COLO668 (cell line): ENCODE results near the gene SEC23A.
"Not testable (repeated sequence)": the region's sequence is repeated elsewhere in the genome, so short reads cannot be mapped to it uniquely, and the experiment has no call there.

Experiments
- DNase-seq: peaks from one replicate; lab custom pipeline; 2025; ENCODE audit not compliant: unreplicated experiment; lab: John Stamatoyannopoulos, UW

Gene SEC23A

GRCh38 chr14:39102969-39103957 lies at the start of gene SEC23A:
TSS of gene SEC23A (minus strand) at chr14:39103235. CDS start at chr14:39096118, 7,117 bp downstream.
- DNase-seq, result peak; percentile 84

GRCh38 chr14:39145266-39145966 lies 42.4 kb upstream of the SEC23A start:
- no peak for DNase-seq

- not testable (repeated sequence) for DNase-seq
Observed at GRCh38 chr14:39143226-39143625, 40.2 kb upstream of the SEC23A start.

- DNase-seq, result not testable (repeated sequence)
Observed at GRCh38 chr14:39141623-39142022, 38.6 kb upstream of the SEC23A start.

GRCh38 chr14:39140170-39140569 lies 37.1 kb upstream of the SEC23A start:
- DNase-seq, result no peak

GRCh38 chr14:39138440-39138839 lies 35.4 kb upstream of the SEC23A start:
- DNase-seq, result no peak

- DNase-seq, result not testable (repeated sequence)
Observed at GRCh38 chr14:39137835-39138234, 34.8 kb upstream of the SEC23A start.

GRCh38 chr14:39122330-39123138 lies 19.5 kb upstream of the SEC23A start:
- no peak for DNase-seq

GRCh38 chr14:39114073-39114838 lies 11.2 kb upstream of the SEC23A start, which contains the start of gene GEMIN2:
TSS of gene GEMIN2 (plus strand) at chr14:39114323. CDS start at chr14:39114339, 16 bp downstream.
- peak; percentile 96 for DNase-seq

- DNase-seq, result no peak
Observed at GRCh38 chr14:39113685-39114072, 10.6 kb upstream of the SEC23A start.

- DNase-seq, result no peak
Observed at GRCh38 chr14:39109893-39110715, 7.1 kb upstream of the SEC23A start.

- no peak for DNase-seq
Observed at GRCh38 chr14:39108791-39109190, 5.8 kb upstream of the SEC23A start.

GRCh38 chr14:39107591-39107996 lies 4.6 kb upstream of the SEC23A start:
- DNase-seq, result no peak

GRCh38 chr14:39104078-39104801 lies 1.2 kb upstream of the SEC23A start:
- DNase-seq, result not testable (repeated sequence)

- peak; percentile 50 for DNase-seq
Observed at GRCh38 chr14:39102265-39102968, 618 bp downstream of the SEC23A start.

- no peak for DNase-seq
Observed at GRCh38 chr14:39099748-39100147, 3.3 kb downstream of the SEC23A start.

GRCh38 chr14:39099215-39099614 lies 3.8 kb downstream of the SEC23A start:
- not testable (repeated sequence) for DNase-seq

- DNase-seq, result no peak
Observed at GRCh38 chr14:39097159-39097558, 5.9 kb downstream of the SEC23A start.
